Testis (tissue), 3 donors: ENCODE results near the gene MNT. TPM values are rescaled to one million over a fixed set of nuclear protein-coding genes. Genes with fewer than 3 reads are reported as not detected.

Experiments used
- DNase-seq: peaks from one replicate; pipeline ENCODE4 v3.0.0-alpha.2; 2019
- H3K27ac ChIP-seq, 2 donors: fragments of 200-600 bp; sonication (generic); one replicate each; pipeline ENCODE4 v1.5.1; 2019
- H3K27me3 ChIP-seq: fragments of 200-600 bp; sonication (generic); one replicate; pipeline ENCODE4 v1.5.1; 2019
- H3K36me3 ChIP-seq: fragments of 200-600 bp; sonication (generic); one replicate; pipeline ENCODE4 v1.5.1; 2017; ENCODE audit warnings: low read depth; ENCODE audit errors: missing control alignments
- H3K4me1 ChIP-seq: fragments of 200-600 bp; sonication (generic); one replicate; pipeline ENCODE4 v1.5.1; 2019
- H3K4me3 ChIP-seq, 2 donors: fragments of 200-600 bp; sonication (generic); one replicate each; pipeline ENCODE4 v1.5.1; 2017 to 2019
- H3K9me3 ChIP-seq: fragments of 200-600 bp; sonication (generic); one replicate; pipeline ENCODE4 v1.5.1; 2017
- POLR2A ChIP-seq: fragments of 450-650 bp; IDR thresholded peaks from one replicate; pipeline ENCODE4 v1.6.1; 2017; ENCODE audit warnings: antibody characterized with exemption, mild to moderate bottlenecking, moderate library complexity
- WGBS, 2 donors: methylation state at CpG; one replicate each; pipeline ENCODE4 v1.1.5; 2018; 5-methylcytosine and 5-hydroxymethylcytosine counted together
- intact Hi-C: fragments of 100-400 bp; cut with DNase I; formaldehyde crosslinking; loops from one replicate; pipeline ENCODE4 v1.15.1; 2023; ENCODE audit warnings: low total_unique reads
- polyA plus RNA-seq: library from polyadenylated mRNA; stranded (reverse); fragments of 350-450 nt; fragmentation: Illumina TruSeq; extraction: RNeasy Lipid Tissue Mini Kit (QIAGEN cat#74804); gene quantifications from one replicate; pipeline ENCODE4 v1.2.3, GENCODE V29; 2014; ENCODE audit warnings: low read depth, low replicate concordance; ENCODE audit not compliant: insufficient read depth
- total RNA-seq, 2 donors: library from RNA; depleted of rRNA; stranded (reverse); fragments of >200 nt; gene quantifications; one replicate each; pipeline ENCODE4 v1.2.3, GENCODE V29; 2016
- TF ChIP-seq, protein P1 (sequence below), 3 experiments: fragments of 450-650 bp in 2 of 3; fragments of 200-600 bp in 1 of 3; sonication (generic) in 1 of 3; IDR thresholded peaks; one replicate each; pipeline ENCODE4 v1.5.1; 2016 to 2019; ENCODE audit warnings: antibody characterized with exemption in 3 of 3, mild to moderate bottlenecking in 2 of 3, moderate library complexity in 1 of 3

Gene MNT
- total and polyA plus RNA-seq, 3 donors from 2014 or later = 27.9 to 67.7 (median 46.3) TPM

DNA sequence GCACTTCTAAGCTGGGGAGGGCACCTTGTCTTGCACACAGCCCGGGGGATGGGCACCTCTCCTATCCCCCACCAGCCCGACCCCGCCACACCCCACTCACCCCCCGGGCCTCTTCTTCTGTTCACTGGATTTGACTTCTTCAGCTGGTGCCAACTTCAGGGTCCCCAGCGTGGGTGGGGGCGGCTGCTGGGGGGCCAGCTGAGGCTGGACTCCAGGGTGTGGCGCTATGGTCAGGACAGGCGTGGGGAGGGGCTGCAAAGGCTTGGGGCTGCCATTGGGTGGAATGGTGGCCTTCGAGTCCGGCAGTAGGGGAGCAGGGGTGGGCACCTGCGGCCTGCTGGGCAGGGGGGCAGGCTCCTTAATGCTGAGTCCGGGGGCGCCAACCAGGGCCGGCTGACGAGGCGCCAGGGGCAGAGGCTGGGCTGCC lies 6.1 kb downstream of the MNT start:
- no peaks in the 10 kb centered on the region for H3K27me3 ChIP-seq
- H3K9me3 ChIP-seq = no peaks in the 10 kb centered on the region
- peaks cover 74% of the 10 kb centered on the region for H3K4me1 ChIP-seq
- TF ChIP-seq, protein P1, sequence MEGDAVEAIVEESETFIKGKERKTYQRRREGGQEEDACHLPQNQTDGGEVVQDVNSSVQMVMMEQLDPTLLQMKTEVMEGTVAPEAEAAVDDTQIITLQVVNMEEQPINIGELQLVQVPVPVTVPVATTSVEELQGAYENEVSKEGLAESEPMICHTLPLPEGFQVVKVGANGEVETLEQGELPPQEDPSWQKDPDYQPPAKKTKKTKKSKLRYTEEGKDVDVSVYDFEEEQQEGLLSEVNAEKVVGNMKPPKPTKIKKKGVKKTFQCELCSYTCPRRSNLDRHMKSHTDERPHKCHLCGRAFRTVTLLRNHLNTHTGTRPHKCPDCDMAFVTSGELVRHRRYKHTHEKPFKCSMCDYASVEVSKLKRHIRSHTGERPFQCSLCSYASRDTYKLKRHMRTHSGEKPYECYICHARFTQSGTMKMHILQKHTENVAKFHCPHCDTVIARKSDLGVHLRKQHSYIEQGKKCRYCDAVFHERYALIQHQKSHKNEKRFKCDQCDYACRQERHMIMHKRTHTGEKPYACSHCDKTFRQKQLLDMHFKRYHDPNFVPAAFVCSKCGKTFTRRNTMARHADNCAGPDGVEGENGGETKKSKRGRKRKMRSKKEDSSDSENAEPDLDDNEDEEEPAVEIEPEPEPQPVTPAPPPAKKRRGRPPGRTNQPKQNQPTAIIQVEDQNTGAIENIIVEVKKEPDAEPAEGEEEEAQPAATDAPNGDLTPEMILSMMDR (IDR thresholded peaks at IDR 0.05) = no peak
- TF ChIP-seq POLR2A = no peak
- no peaks in the 10 kb centered on the region for H3K36me3 ChIP-seq
- 83 to 84% methylated on average over 10 to 16 of the region's 16 CpGs for WGBS, 2 donors
- H3K27ac ChIP-seq = peak overlapping the region; percentile 94 to 99
- no peak for DNase-seq
- intact Hi-C loops = no loop called here
- H3K4me3 ChIP-seq = no peak overlapping the region

DNA sequence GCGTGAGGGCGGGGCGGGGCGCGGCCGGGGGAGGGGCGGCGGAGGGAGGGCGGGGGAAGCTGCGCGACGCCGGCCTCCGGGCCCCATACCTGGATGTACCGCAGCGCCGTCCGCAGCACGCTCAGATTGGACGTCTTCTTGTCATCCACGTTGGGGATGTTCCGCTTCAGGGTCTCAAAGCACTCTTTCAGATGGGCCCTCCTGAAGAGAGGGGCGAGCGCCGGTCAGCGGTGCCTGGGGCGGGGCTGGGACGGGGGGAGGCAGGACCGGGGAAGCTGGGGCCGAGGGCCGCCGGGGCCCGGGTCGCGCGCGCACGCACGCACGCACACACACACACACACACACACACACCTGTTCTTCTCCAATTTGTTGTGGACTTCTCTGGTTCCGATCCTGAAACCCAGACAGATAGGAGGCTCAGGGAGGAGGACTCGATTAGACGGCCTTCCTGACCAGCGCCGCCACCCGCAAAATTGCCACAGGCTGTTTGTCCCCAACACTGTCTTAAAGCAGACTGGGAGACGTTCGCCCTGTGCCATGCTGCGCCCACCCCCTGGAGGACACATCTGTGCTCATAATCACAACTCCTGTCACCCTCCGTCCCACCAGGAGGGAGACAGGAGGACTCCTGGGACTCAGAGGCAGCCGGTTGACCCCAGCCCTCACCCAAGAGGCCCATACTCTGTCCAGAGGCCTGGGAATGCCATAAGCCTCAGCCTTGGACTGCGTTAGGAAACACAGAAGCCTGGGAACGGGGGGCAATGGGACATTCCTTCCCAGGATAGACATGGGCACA lies 6.7 kb downstream of the MNT start:
- WGBS, 2 donors = 23 to 60% methylated on average over 1 to 44 of the region's 53 CpGs
- H3K4me3 ChIP-seq = peak overlapping the region; percentile 80 to 91
- H3K4me1 ChIP-seq = peaks cover 77% of the 10 kb centered on the region
- intact Hi-C loops = no loop called here
- no peak for DNase-seq
- TF ChIP-seq, protein P1 (IDR thresholded peaks at IDR 0.05) = peak in 1 of 3 experiments; percentile 5
- TF ChIP-seq POLR2A = no peak
- H3K9me3 ChIP-seq = no peaks in the 10 kb centered on the region
- H3K36me3 ChIP-seq = no peaks in the 10 kb centered on the region
- no peaks in the 10 kb centered on the region for H3K27me3 ChIP-seq
- peak overlapping the region; percentile 94 to 99 for H3K27ac ChIP-seq

- TF ChIP-seq, protein P1 (IDR thresholded peaks at IDR 0.05) = no peak
- TF ChIP-seq POLR2A = no peak
- DNase-seq = peak; percentile 90
- 0 to 1% methylated on average over 17 to 76 of the region's 99 CpGs for WGBS, 2 donors
- no peaks in the 10 kb centered on the region for H3K36me3 ChIP-seq
- intact Hi-C loops = no loop called here
- peak overlapping the region; percentile 80 to 91 for H3K4me3 ChIP-seq
- H3K27me3 ChIP-seq = no peaks in the 10 kb centered on the region
- no peaks in the 10 kb centered on the region for H3K9me3 ChIP-seq
- peak overlapping the region; percentile 98 to 99 for H3K27ac ChIP-seq
- H3K4me1 ChIP-seq = peaks cover 73% of the 10 kb centered on the region
Observed at GRCh38 chr17:2393174-2393953, 7.5 kb downstream of the MNT start.

GRCh38 chr17:2392252-2393173 lies 8.3 kb downstream of the MNT start:
- Histone ChIP-seq H3K4me1 (peaks cover 64% of the 10 kb centered on the region), H3K27ac (peak overlapping the region; percentile 98 to 99), H3K36me3 (no peaks in the 10 kb centered on the region), H3K4me3 (peak overlapping the region; percentile 80 to 91), H3K27me3 (no peaks in the 10 kb centered on the region), H3K9me3 (no peaks in the 10 kb centered on the region)
- TF ChIP-seq, protein P1 (IDR thresholded peaks at IDR 0.05) = no peak
- peak; percentile 25 for TF ChIP-seq POLR2A
- intact Hi-C loops = no loop called here
- DNase-seq = peak; percentile 97
- WGBS, 2 donors = 1 to 3% methylated on average over 11 to 40 of the region's 83 CpGs
